ENCODE results near the gene PTPRCAP.
A peak's percentile ranks its signal among the peaks of the same experiment; 100 is the strongest.
"Not testable (repeated sequence)": the region's sequence is repeated elsewhere in the genome, so short reads cannot be mapped to it uniquely, and the experiment has no call there.

Gene PTPRCAP

DNA sequence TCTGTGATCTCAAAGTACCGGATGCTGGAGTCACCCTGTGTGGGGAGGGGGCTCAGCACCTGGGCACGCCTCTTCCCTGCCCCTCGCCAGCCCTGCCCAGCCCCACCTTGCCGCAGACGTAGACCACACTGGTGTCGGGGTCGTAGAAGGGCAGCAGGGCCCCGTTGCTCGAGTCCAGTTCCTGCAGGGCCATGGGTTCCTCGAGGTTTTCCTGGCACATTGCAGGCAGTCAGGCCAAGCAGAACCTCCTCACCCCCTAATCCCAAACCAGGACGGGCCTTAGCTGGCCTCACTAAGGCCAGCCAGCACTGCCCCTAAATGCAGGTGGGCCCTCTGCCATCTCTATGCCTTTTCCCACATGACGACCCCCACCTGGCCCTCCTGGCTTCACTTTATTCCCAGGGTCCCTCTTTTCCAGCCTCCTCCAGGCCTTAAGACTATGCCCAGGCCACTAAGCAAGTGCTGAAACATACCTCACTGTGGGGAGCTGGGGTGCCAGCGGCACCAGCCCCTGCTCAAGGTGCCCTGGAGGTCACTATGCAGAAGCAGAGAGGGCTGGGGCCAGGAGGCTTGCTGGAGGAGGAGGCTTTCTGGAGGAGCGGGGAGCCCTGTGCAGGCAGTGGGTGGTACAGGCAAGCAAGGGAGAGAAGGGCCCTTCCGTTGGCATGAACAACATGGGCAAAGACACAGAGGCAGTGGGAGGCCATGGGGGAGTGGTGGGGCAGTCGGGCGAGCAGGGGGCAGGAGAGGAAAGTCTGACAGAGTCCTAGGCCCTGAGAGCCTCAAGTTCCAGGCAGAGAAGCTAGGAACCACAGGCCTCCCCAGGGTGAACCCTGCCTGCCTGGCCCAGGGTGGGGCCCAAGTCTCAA lies 3.0 kb upstream of the PTPRCAP start:
- no peak for DNase-seq

DNA sequence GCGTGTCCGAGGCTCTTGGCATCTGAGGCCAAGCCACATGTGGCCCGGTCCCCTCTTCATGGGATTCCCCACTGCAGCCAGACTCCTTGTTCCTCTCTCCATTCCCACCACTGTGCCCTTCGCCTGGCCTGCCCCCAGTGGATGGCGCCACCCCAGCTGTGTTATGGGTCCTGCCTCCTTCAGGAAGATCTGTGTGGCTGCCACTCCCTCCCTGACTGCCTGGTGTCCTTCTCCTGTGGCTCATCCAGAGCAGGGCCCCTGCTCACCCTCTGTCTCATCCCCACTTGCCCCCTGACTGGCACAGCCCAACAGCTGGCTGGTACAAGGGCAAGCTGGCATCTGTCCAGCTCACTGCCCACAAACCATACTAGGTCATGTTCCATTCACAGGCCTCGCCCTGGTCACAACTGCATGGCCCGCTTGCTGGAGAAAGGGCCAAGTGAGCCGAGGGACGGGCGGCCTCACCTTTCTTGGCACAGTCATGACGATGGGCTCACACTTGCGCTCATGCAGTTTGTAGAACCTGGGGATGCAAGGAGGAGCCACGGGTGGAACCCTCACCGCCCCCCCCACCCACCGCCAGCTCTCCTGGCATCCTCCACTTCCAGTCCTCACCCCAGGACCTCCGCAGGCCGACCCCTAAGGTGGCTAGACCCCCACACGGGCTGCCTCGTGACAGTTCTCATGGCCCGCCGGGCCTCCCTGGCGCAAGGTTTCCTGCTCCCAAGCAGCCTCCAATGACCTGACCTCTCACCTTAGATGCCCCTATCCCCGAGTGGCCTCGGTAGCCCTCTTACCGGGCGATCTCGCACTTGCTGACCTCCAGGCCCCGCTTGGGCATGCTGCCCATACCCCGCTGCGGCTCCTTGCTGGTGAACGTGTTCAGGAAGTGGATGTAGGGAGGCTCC lies 2.1 kb upstream of the PTPRCAP start:
- DNase-seq: peak; percentile 22

DNA sequence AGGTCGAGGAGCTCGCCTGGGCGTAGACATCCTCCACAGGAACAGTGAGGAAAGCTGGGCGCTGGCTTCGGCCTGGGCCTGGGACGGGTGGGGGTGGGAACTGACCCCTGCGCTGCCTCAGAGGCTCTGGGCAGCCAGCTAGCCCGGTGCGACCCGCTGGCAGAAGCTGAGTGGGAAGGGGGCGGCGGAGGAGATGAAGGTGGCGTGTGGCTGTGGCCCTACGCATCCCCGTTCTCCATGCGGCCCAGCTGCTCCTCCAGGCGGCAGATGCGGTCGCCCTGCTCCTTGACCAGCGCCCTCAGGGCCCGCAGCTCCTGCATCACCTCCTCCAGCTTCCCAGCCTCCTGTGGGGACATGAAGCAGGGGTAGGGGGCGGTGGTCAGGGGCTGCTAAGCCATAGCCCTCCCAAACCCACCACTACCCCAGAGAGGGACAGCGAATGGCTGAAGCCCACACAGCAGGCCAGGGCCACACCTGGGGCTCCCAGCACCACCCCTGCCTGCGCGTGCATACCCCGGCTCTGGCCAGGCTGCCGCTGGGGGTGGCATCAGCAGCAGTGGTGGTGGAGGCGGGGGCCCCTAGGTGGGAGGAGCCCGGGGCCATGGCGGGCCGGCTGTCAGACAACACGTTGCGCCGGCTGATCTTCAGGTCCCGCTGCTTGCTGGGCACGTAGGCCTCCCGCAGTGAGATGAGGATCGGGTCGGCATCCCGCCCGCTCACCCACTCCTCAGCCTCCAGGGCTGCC lies 848 bp upstream of the PTPRCAP start:
- no peak for DNase-seq

DNA sequence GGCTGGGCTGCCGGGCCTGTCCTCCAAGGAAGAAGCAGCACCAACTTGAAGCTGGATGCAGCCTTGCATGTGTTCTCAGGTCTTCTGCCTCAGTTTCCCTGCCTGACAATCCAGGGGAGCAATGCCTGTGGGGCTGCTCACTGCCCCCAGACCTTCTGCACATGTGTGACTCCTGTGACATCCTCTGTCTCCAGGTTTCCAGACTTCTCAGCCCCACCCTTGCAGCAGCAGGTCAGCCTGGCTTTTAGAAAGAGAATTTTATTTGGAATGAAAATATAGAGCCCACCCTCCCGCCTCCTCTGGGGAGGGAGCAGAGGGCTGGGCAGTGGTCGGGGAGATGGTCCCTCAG lies 301 bp upstream of the PTPRCAP start:
- DNase-seq: no peak

DNA sequence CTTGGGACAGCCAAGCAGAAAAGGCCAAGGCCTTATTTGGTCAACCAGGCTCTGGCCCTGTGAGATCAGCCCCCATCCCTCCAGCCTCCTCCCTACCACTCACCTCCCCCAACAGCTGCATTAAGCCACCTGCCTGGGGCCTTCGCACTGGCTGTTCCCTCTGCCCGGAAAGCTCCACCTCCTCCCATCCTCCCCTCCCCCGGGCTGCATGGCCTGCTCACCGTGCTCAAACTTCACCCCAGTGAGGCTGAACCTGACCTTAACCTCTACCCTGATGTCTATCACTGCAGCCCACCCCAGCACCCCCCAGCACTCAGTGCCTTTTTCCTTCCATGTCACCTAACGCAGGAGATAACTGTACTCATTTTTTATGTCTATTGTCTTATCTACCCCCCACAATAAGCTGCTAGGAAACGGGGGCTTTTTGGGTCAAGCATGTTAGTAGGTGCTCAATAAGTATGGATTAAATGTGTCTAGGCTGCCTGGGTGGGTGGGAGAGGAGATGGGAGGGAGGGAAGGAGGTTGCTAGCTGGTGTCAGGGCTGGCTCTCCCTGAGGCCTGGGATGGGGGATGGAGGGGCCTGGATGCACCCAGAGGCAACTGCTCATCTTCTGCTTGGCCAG lies 912 bp downstream of the PTPRCAP start:
- peak; percentile 45 for DNase-seq

DNA sequence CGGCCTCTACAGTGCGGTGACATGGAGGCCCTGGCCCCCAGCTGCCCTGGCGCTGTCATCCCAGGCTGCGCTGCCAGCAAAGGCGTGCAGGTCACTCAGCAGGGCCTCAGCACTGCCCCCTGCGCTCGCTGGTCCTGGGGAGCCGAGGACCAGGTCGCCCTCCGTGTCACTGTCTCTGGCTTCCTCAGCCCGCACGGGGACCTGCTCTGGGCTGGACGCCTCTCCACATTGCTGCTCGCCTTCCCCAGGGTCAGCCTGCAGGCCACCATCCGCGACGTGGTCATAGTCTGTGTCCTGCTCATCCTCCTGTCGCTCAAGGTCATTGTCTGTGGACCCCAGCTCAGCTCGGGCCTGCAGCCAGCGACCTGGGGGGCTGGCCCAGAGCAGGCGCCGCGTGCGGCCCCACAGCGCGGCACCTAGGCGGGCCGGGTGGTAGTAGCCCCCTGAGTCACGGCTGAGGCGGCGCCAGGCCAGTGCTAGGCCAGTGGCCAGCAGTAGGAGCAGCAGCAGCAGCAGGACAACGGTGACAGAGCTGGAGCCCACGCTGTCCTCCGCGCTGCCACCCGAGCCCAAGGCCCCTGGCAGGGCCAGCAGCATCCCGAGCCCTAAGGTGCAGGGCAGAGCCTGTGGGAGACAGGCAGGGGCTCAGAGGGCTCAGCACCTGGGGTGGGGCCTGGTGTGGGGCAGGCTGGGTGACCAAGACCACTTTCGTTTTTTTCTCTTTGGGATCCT lies 1.6 kb downstream of the PTPRCAP start:
- DNase-seq: no peak

DNA sequence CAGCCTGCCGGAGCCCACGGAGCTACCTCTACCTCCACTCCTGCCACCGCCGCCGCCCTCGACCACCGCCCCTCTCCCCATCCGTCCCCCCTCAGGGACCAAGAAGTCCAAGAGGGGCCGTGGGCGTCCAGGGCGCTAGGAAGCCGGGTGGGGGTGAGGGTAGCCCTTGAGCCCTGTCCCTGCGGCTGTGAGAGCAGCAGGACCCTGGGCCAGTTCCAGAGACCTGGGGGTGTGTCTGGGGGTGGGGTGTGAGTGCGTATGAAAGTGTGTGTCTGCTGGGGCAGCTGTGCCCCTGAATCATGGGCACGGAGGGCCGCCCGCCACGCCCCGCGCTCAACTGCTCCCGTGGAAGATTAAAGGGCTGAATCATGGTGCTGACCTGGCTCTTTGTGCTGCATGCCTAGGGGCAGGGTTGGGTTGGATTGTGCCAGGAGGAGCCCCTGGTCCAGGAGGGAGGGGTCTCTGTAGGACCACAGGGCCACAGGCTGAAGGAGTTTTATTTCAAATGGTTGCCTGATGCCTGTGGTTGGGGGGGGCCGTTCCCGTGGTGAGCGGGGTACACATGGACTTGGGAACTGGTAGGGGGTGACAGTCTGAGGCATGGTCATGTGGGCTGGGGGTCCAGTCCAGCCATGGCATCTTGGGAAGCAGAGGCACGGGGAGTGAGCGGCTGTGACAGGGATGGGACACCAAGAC lies 2.3 kb downstream of the PTPRCAP start:
- DNase-seq: no peak

DNA sequence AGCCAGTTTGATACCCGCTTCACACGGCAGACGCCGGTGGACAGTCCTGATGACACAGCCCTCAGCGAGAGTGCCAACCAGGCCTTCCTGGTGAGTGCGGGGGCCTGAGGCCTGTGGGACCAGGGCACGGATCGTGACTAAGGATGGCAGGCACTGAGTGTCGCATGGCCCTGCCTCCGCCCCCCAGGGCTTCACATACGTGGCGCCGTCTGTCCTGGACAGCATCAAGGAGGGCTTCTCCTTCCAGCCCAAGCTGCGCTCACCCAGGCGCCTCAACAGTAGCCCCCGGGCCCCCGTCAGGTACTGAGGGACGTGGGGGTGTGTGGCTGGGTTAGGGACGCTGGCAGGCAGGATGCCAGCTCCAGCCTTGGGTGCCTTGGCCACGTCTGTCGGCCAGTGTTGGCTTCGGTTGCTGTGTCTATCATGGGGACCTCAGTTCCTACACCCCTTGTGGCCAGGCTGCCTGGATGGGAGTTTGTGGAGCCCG lies 3.0 kb downstream of the PTPRCAP start:
- DNase-seq: no peak

DNA sequence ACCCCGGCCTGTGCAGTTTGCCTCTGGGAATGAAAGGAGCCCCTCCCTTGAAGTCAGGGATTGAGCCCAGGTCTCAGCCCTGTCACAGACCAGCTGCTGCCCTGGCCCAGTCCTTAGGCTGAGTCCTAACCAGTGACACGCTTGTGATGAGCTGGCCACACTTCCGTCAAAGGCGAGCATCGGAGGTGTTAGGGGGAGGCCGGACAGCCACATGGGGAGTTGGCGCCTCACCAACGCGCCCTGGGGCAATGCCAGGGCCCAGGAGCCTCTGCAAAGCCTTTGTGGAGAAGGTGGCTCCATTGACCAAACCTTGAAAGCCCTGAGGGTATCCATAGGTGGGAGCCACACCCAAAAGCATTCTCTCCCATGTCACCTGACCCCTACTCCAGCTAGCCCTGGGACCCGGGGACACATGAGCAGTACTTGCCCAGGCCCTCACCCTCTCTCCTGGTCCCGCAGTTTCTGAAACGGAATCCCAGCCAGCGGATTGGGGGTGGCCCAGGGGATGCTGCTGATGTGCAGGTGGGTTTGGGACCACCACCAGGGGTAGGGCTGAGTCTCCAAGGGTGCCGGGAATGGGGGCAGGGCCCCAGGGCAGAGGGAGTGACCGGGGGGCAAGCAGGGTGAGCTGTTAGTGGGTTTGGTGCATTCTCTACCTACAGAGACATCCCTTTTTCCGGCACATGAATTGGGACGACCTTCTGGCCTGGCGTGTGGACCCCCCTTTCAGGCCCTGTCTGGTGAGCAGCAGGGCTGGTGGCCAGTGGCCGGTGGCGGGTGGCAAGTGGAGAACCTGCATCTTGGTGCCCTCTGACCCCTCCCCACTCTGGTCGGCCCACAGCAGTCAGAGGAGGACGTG lies 3.7 kb downstream of the PTPRCAP start:
- DNase-seq: no peak

DNA sequence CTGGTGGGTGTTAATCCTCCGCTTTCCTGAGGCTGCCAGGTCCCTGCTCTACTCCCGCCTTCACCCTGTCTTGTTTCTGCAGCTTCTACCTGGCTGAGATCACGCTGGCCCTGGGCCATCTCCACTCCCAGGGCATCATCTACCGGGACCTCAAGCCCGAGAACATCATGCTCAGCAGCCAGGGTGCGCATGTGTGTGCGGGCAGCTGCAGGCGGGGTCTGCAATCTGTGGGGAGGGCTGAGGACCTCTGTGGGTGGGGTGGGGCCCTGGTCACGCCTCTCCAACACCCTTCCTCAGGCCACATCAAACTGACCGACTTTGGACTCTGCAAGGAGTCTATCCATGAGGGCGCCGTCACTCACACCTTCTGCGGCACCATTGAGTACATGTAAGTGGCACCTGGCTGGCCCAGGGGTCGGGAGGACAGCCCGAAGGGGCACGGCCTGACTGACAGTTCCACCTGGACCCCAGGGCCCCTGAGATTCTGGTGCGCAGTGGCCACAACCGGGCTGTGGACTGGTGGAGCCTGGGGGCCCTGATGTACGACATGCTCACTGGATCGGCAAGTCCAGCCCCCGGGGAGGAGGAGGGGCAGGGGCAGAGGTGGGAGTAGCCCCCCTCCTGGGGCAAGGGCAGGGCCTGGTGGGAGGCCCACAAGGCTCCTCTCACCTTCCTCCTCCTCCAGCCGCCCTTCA lies 4.7 kb downstream of the PTPRCAP start:
- DNase-seq: no peak

DNA sequence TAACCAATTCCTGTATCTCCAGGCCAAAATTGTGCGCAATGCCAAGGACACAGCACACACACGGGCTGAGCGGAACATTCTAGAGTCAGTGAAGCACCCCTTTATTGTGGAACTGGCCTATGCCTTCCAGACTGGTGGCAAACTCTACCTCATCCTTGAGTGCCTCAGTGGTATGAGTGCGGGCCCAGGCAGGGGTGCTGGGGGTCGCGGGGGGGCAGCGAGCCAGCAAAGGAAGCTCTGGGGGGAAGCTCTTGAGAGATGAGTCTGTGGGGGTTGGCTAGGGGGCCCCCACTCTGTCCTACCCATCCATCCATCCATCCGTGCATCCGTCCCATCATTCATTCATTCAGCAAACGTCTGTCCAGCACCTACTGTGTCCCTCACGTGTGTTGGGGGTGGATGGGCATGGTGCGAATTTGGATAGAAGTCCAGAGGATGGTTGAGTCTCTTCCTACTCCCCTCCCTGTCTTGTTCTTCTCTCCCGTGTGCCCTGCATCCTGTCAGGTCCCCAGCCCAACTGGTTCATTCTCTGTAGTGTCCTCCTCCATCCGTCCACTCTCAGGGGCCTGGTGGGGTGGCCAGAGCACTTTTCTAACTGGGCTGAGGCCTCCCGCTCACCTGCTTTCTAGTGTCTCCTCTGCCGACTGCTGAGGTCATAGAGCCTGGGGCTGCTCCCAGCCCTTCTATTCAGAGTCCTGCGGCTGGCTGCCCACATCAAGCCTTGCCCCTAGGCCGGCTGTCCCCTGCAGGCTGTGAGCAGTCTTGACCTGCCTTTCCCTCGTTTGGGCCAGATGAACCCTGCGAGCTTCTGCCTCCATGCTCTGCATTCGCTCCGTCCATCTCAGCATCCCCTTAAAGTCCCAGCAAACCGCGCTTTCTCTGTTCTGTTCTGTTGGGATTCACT lies 5.9 kb downstream of the PTPRCAP start:
- DNase-seq: no peak

DNA sequence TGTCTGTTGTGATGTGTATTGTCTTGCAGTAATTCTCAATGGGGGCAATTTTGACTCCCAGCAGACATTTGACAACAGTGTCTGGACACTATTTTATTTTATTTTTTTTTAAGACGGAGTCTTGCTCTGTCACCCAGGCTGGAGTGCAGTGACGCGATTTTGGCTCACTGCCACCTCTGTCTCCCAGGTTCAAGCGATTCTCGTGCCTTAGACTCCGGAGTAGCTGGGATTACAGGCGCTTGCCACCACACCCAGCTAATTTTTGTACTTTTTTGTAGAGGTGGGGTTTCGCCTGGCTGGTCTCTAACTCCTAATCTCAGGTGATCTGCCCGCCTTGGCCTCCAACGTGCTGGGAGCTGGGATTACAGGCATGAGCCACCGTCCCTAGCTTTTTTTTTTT lies 7.8 kb downstream of the PTPRCAP start:
- no peak for DNase-seq

DNA sequence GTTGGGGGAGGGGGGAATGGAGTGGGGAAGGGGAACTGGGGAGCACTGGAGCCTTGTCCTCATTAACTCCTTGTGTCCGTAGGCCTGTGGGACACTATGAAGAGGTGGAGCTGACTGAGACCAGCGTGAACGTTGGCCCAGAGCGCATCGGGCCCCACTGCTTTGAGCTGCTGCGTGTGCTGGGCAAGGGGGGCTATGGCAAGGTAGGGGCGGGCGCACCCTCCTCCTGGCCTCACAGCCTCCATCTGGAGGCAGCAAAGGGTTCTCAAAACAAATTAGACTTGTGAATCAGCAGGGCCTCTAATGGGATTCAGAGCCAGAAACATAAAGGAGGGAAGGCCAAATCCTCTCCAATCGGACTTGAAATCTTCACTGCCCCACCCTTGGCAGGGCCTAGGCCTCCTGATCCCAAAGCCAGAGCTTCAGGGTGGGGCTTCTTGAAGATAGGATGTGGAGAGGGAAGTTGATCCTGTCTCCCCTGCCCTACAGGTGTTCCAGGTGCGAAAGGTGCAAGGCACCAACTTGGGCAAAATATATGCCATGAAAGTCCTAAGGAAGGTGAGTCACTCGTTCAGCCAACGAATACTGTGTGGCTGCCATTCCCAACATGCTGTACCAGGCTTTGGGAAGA lies 8.3 kb downstream of the PTPRCAP start:
- no peak for DNase-seq

DNA sequence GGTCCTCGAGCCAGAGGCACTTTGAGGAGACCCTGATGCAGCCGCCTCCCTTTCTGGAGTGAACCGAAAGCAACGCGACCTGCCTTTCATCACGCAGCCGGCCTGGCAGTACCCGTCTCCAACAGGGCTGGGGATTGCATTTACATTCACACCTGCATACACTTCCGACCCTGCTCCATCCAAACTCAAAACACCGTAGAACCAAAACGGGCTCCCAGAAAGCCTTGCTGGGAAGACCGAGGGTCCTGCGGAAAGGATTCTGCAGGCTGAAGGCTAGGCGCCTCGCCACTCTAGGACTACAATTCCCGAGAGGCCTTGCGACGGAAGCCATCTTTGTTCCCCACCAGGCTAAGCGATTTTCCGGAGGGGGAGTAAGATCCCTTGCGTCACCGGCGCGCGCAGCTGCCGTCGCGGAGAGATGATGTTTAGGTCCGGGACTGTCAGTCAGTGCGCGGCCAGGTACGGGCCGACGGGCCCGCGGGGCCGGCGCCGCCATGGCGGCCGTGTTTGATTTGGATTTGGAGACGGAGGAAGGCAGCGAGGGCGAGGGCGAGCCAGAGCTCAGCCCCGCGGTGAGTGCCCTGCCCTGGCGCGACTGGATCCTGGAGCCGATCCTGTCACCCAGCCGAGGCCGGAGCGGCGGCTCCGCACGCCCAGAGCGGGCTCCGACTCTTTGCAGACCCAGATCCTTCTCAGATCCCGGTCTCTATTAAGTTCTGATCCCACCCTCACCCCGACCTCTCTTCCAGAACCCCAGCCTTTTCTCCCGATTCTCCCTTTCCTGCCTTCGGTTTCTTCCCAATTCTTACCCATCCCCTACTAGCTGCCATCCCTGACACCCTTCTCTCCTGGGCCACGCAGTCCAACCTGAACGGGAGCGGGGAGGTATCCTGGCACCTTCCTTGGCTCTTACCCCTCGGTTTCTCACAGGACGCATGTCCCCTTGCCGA lies 9.2 kb downstream of the PTPRCAP start, which contains the start of gene RPS6KB2:
Gene RPS6KB2, plus strand, starts transcription at position 443 of the 950 bp plus-strand sequence. Its CDS starts 52 bp downstream, at position 495.
- peak; percentile 99 for DNase-seq

DNA sequence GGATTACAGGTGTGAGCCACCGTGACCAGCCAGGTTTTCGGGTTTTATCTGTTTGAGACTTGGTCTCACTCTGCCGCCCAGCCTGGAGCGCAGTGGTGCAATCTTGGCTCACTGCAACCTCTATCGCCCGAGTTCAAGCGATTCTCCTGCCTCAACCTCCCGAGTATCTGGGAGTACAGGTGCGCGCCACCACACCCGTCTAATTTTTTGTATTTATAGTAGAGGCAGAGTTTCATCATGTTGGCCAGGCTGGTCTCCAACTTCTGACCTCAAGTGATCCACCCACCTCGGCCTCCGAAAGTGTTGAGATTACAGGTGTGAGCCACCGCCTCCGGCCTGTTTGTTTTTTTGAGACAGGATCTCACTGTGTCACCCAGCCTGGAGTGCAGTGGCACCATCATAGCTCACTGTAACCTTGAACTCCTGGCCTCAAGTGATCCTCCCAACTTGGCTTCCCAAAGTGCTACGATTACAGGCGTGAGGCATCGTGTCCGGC lies 10.1 kb downstream of the PTPRCAP start:
- DNase-seq: not testable (repeated sequence)

DNA sequence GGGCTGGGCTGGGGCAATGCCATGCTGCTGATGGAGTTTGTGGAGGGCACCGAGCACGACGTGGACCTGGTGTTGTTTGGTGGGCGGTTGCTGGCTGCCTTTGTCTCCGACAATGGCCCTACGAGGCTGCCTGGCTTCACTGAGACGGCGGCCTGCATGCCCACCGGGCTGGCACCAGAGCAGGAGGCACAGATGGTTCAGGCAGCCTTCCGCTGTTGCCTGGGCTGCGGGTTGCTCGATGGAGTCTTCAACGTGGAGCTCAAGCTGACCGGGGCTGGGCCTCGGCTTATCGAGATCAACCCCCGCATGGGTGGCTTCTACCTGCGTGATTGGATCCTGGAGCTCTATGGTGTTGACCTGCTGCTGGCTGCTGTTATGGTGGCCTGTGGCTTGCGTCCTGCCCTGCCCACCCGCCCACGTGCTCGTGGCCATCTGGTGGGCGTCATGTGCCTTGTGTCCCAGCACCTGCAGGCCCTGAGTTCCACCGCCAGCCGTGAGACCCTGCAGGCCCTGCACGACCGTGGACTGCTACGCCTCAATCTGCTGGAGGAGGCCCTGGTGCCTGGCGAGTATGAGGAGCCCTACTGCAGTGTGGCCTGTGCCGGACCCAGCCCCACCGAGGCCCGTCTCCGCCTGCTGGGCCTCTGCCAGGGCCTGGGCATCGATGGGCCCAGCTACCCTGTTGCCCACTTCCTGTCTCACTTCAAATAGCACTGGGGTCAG lies 13.4 kb downstream of the PTPRCAP start:
- DNase-seq: no peak

Data from KG1 (cell line).